SK-N-SH (cell line): ENCODE data around the gene RUFY3.

ENCODE experiments used
- CHD2 ChIP-seq: fragments of 150-350 bp; IDR thresholded peaks from 2 replicates; pipeline ENCODE4 v1.6.1; 2018; ENCODE audit warnings: low read length; ENCODE audit not compliant: partially characterized antibody
- CTCF ChIP-seq: fragments of 200-600 bp; sonication (generic); IDR thresholded peaks from 2 replicates; pipeline ENCODE4 v1.6.1; 2017; ENCODE audit warnings: antibody characterized with exemption, mild to moderate bottlenecking, moderate library complexity
- FOXJ3 ChIP-seq: sonication (generic); formaldehyde crosslinking; IDR thresholded peaks from 2 replicates; pipeline ENCODE4 v1.5.1; 2020; ENCODE audit warnings: mild to moderate bottlenecking, missing genetic modification reagents
- FOXM1 ChIP-seq: IDR thresholded peaks from 2 replicates; pipeline ENCODE4 v1.4.0; 2012; ENCODE audit warnings: low read depth, mild to moderate bottlenecking
- GABPA ChIP-seq: IDR thresholded peaks from 2 replicates; pipeline ENCODE4 v1.4.0; 2012; ENCODE audit warnings: low read depth, mild to moderate bottlenecking
- MAX ChIP-seq: IDR thresholded peaks from 2 replicates; pipeline ENCODE4 v1.4.0; 2012; ENCODE audit warnings: low read depth
- MXI1 ChIP-seq: IDR thresholded peaks from 2 replicates; pipeline ENCODE4 v1.6.1; 2012; ENCODE audit warnings: mild to moderate bottlenecking, low read depth, low read length, improper control_type of control experiment
- POLR2AphosphoS5 ChIP-seq: IDR thresholded peaks from 2 replicates; pipeline ENCODE4 v1.6.1; 2012; ENCODE audit warnings: low read depth, low read length
- RAD21 ChIP-seq: IDR thresholded peaks from 2 replicates; pipeline ENCODE4 v1.6.1; 2012; ENCODE audit warnings: mild to moderate bottlenecking, low read length
- TAF1 ChIP-seq: IDR thresholded peaks from 2 replicates; pipeline ENCODE4 v1.6.1; 2012; ENCODE audit warnings: low read depth, mild to moderate bottlenecking, low read length, moderate library complexity, borderline replicate concordance
- TEAD4 ChIP-seq: IDR thresholded peaks from 2 replicates; pipeline ENCODE4 v1.4.0; 2012; ENCODE audit warnings: mild to moderate bottlenecking, borderline replicate concordance; ENCODE audit not compliant: insufficient read depth
- TF ChIP-seq, protein P1 (sequence below): IDR thresholded peaks from 2 replicates; pipeline ENCODE4 v1.6.1; 2012; ENCODE audit warnings: mild to moderate bottlenecking, low read depth, low read length, moderate library complexity
- TF ChIP-seq, protein P2 (sequence below): fragments of 150-350 bp; IDR thresholded peaks from 2 replicates; pipeline ENCODE4 v1.6.1; 2017; ENCODE audit warnings: antibody characterized with exemption, low read length, low read depth, borderline replicate concordance

GRCh38 chr4:70829492-70829891 lies 107.7 kb downstream of the RUFY3 start:
- TF ChIP-seq TEAD4 (no peak), GABPA (no peak), POLR2AphosphoS5 (no peak), RAD21 (no peak), FOXJ3 (CRISPR knock-in tag) (no peak), CTCF (no peak), MAX (no peak), CHD2 (no peak), TAF1 (no peak), FOXM1 (no peak), MXI1 (no peak)
- TF ChIP-seq, protein P1, sequence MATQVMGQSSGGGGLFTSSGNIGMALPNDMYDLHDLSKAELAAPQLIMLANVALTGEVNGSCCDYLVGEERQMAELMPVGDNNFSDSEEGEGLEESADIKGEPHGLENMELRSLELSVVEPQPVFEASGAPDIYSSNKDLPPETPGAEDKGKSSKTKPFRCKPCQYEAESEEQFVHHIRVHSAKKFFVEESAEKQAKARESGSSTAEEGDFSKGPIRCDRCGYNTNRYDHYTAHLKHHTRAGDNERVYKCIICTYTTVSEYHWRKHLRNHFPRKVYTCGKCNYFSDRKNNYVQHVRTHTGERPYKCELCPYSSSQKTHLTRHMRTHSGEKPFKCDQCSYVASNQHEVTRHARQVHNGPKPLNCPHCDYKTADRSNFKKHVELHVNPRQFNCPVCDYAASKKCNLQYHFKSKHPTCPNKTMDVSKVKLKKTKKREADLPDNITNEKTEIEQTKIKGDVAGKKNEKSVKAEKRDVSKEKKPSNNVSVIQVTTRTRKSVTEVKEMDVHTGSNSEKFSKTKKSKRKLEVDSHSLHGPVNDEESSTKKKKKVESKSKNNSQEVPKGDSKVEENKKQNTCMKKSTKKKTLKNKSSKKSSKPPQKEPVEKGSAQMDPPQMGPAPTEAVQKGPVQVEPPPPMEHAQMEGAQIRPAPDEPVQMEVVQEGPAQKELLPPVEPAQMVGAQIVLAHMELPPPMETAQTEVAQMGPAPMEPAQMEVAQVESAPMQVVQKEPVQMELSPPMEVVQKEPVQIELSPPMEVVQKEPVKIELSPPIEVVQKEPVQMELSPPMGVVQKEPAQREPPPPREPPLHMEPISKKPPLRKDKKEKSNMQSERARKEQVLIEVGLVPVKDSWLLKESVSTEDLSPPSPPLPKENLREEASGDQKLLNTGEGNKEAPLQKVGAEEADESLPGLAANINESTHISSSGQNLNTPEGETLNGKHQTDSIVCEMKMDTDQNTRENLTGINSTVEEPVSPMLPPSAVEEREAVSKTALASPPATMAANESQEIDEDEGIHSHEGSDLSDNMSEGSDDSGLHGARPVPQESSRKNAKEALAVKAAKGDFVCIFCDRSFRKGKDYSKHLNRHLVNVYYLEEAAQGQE = no peak
- TF ChIP-seq, protein P2, sequence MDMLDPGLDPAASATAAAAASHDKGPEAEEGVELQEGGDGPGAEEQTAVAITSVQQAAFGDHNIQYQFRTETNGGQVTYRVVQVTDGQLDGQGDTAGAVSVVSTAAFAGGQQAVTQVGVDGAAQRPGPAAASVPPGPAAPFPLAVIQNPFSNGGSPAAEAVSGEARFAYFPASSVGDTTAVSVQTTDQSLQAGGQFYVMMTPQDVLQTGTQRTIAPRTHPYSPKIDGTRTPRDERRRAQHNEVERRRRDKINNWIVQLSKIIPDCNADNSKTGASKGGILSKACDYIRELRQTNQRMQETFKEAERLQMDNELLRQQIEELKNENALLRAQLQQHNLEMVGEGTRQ = no peak
